GM12891 (cell line): ENCODE results near the gene EPB41L1.

Source experiments
- PAX5 ChIP-seq: IDR thresholded peaks from 2 replicates; pipeline ENCODE4 v1.6.1; 2011; ENCODE audit warnings: low read length, moderate library complexity, mild to moderate bottlenecking; ENCODE audit not compliant: insufficient read depth, severe bottlenecking
- POLR2A ChIP-seq: IDR thresholded peaks from 2 replicates; pipeline ENCODE4 v1.6.1; 2011; ENCODE audit warnings: low read depth, low read length, control low read depth
- POLR2AphosphoS5 ChIP-seq: IDR thresholded peaks from 2 replicates; pipeline ENCODE4 v1.6.1; 2011; ENCODE audit warnings: low read depth, low read length, control low read depth
- POU2F2 ChIP-seq: IDR thresholded peaks from 2 replicates; pipeline ENCODE4 v1.6.1; 2011; ENCODE audit warnings: low read depth, mild to moderate bottlenecking, control low read depth, low read length, moderate library complexity
- SPI1 ChIP-seq: IDR thresholded peaks from 2 replicates; pipeline ENCODE4 v1.6.1; 2011; ENCODE audit warnings: low read depth, low read length, control low read depth
- TAF1 ChIP-seq: IDR thresholded peaks from 2 replicates; pipeline ENCODE4 v1.6.1; 2011; ENCODE audit warnings: low read depth, low read length, control low read depth

DNA sequence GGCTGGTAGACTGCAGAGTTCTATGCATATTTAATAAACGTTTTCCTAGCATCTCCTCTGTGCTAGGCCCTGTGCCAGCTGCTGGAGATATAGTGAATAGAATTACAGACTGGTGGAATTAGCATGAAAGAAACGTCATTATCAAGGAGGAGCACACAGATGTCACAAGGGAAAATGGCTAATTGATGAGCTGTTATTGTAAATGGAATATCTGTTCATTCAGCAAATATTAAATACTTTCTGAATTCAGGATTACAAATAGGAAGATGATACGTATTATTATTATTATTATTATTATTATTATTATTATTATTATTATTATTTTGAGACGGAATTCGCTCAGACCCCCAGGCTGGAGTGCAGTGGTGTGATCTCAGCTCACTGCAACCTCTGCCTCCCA is 82.9 kb downstream of the EPB41L1 start:
- TF ChIP-seq TAF1: no peak
- TF ChIP-seq POLR2AphosphoS5: no peak
- no peak for TF ChIP-seq POLR2A
- TF ChIP-seq POU2F2: no peak
- no peak for TF ChIP-seq SPI1
- TF ChIP-seq PAX5: no peak
